Measurements from ENCODE around the gene GLI1.
"Not testable (repeated sequence)": the region's sequence is repeated elsewhere in the genome, so short reads cannot be mapped to it uniquely, and the experiment has no call there.

The GLI1 gene

GRCh38 chr12:57459750-57460467 lies at the start of gene GLI1:
GLI1 (plus strand) TSS chr12:57459785; CDS start chr12:57463692, 3,907 bp downstream.
- Histone ChIP-seq H3K4me1 (ENCODE audit: insufficient read depth, low read length) (peaks cover 22% of the 10 kb centered on the region), H3K27ac (ENCODE audit: low read depth, low read length) (peak within 1 kb of the TSS; percentile 35), H3K9ac (ENCODE audit: low read length) (peak within 1 kb of the TSS; percentile 71), H3K9me3 (ENCODE audit: low read length) (no peaks in the 10 kb centered on the region), H3K36me3 (ENCODE audit: insufficient read depth, low read length) (no peaks in the 10 kb centered on the region), H3K27me3 (ENCODE audit: control insufficient read depth in 1 of 2, insufficient read depth in 2 of 2, low read length in 2 of 2) (peaks cover 0 to 15% of the 10 kb centered on the region in 2 donors), H3K4me3 (ENCODE audit: low read depth in 1 of 2, low read length in 2 of 2) (peak within 1 kb of the TSS; percentile 48 to 96)

DNA sequence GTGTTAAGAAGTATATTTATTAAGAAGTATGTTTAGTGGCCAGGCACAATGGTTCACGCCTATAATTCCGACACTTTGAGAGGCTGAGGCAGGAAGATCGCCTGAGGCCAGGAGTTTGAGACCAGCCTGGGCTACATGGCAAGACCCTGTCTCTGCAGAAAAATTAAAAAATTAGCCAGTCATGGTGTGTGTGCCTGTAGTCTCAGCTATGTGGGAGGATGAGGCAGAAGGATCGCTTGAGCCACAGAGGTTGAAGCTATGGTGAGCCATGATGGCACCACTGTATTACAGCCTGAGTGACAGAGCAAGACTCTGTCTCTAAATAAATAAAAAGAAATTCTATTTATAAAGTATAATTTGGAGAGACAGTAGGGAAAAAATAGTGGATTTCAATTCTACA lies 49.1 kb upstream of the GLI1 start:
- H3K9me3 ChIP-seq (ENCODE audit: low read length): no peaks in the 10 kb centered on the region
- no peak overlapping the region for H3K27ac ChIP-seq (ENCODE audit: low read depth, low read length)
- no peak overlapping the region for H3K9ac ChIP-seq (ENCODE audit: low read length)
- H3K4me3 ChIP-seq (ENCODE audit: low read depth in 1 of 2, low read length in 2 of 2): no peak overlapping the region
- H3K36me3 ChIP-seq (ENCODE audit: insufficient read depth, low read length): no peaks in the 10 kb centered on the region
- no peaks in the 10 kb centered on the region for H3K4me1 ChIP-seq (ENCODE audit: insufficient read depth, low read length)
- H3K27me3 ChIP-seq (ENCODE audit: control insufficient read depth in 1 of 2, insufficient read depth in 2 of 2, low read length in 2 of 2): no peaks in the 10 kb centered on the region

GRCh38 chr12:57414160-57414559 lies 45.4 kb upstream of the GLI1 start:
- H3K36me3 ChIP-seq (ENCODE audit: insufficient read depth, low read length); H3K27me3 ChIP-seq (ENCODE audit: control insufficient read depth in 1 of 2, insufficient read depth in 2 of 2, low read length in 2 of 2); H3K9ac ChIP-seq (ENCODE audit: low read length); H3K27ac ChIP-seq (ENCODE audit: low read depth, low read length); H3K4me1 ChIP-seq (ENCODE audit: insufficient read depth, low read length); H3K9me3 ChIP-seq (ENCODE audit: low read length); H3K4me3 ChIP-seq (ENCODE audit: low read depth in 1 of 2, low read length in 2 of 2): not testable (repeated sequence)

GRCh38 chr12:57415088-57415487 lies 44.5 kb upstream of the GLI1 start:
- H3K9ac ChIP-seq (ENCODE audit: low read length): no peak overlapping the region
- H3K4me3 ChIP-seq (ENCODE audit: low read depth in 1 of 2, low read length in 2 of 2): no peak overlapping the region
- no peaks in the 10 kb centered on the region for H3K4me1 ChIP-seq (ENCODE audit: insufficient read depth, low read length)
- no peaks in the 10 kb centered on the region for H3K36me3 ChIP-seq (ENCODE audit: insufficient read depth, low read length)
- no peaks in the 10 kb centered on the region for H3K9me3 ChIP-seq (ENCODE audit: low read length)
- H3K27ac ChIP-seq (ENCODE audit: low read depth, low read length): no peak overlapping the region
- H3K27me3 ChIP-seq (ENCODE audit: control insufficient read depth in 1 of 2, insufficient read depth in 2 of 2, low read length in 2 of 2): no peaks in the 10 kb centered on the region

- Histone ChIP-seq H3K9me3 (ENCODE audit: low read length) (no peaks in the 10 kb centered on the region), H3K4me3 (ENCODE audit: low read depth in 1 of 2, low read length in 2 of 2) (no peak overlapping the region), H3K36me3 (ENCODE audit: insufficient read depth, low read length) (no peaks in the 10 kb centered on the region), H3K9ac (ENCODE audit: low read length) (no peak overlapping the region), H3K4me1 (ENCODE audit: insufficient read depth, low read length) (no peaks in the 10 kb centered on the region), H3K27ac (ENCODE audit: low read depth, low read length) (no peak overlapping the region), H3K27me3 (ENCODE audit: control insufficient read depth in 1 of 2, insufficient read depth in 2 of 2, low read length in 2 of 2) (no peaks in the 10 kb centered on the region)
These were observed 43.3 kb upstream of the GLI1 start for GRCh38 chr12:57416039-57416996.

DNA sequence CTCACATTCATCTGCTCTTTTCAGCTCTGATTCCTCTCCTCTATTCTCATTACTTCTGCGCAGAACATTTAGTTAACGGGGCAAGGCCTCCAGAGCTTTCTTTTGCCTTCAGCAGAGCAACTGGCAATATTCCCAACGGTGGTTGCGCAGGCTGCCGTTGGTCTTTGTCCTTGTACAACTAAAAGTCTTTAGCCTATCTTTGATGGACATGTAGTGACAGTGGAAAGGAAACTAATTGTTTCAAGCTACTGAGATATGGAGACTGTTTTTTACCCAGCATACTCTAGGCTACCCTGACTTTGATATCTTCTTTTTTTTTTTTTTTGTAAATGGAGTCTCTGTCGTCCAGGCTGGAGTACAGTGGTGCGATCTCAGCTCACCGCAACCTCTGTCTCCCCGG lies 41.3 kb upstream of the GLI1 start:
- Histone ChIP-seq H3K27me3 (ENCODE audit: control insufficient read depth in 1 of 2, insufficient read depth in 2 of 2, low read length in 2 of 2) (no peaks in the 10 kb centered on the region), H3K9me3 (ENCODE audit: low read length) (no peaks in the 10 kb centered on the region), H3K27ac (ENCODE audit: low read depth, low read length) (no peak overlapping the region), H3K4me1 (ENCODE audit: insufficient read depth, low read length) (no peaks in the 10 kb centered on the region), H3K9ac (ENCODE audit: low read length) (no peak overlapping the region), H3K4me3 (ENCODE audit: low read depth in 1 of 2, low read length in 2 of 2) (no peak overlapping the region), H3K36me3 (ENCODE audit: insufficient read depth, low read length) (peaks cover 7% of the 10 kb centered on the region)

DNA sequence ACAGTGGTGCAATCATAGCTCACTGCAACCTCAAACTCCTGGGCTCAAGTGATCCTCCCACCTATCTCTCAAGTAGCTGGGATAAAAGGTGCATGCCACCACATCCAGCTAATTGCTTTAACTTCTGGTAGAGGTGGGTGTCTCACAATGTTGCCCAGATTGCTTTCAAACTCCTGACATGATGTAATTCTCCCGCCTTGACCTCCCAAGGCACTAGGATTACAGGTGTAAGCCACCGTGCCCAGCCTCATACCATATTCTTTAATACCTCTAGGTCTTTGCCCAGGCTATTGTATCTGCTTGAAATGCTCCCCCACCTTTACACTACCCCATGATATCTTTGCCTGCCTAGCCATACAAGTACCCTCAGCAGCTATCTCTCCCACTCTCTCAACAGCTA lies 40.1 kb upstream of the GLI1 start:
- H3K4me1 ChIP-seq (ENCODE audit: insufficient read depth, low read length): no peaks in the 10 kb centered on the region
- H3K27me3 ChIP-seq (ENCODE audit: control insufficient read depth in 1 of 2, insufficient read depth in 2 of 2, low read length in 2 of 2): no peaks in the 10 kb centered on the region
- H3K4me3 ChIP-seq (ENCODE audit: low read depth in 1 of 2, low read length in 2 of 2): no peak overlapping the region
- no peaks in the 10 kb centered on the region for H3K9me3 ChIP-seq (ENCODE audit: low read length)
- no peak overlapping the region for H3K27ac ChIP-seq (ENCODE audit: low read depth, low read length)
- H3K36me3 ChIP-seq (ENCODE audit: insufficient read depth, low read length): peaks cover 7% of the 10 kb centered on the region
- no peak overlapping the region for H3K9ac ChIP-seq (ENCODE audit: low read length)

GRCh38 chr12:57420482-57420881 lies 39.1 kb upstream of the GLI1 start:
- Histone ChIP-seq H3K9ac (ENCODE audit: low read length) (no peak overlapping the region), H3K4me3 (ENCODE audit: low read depth in 1 of 2, low read length in 2 of 2) (no peak overlapping the region), H3K4me1 (ENCODE audit: insufficient read depth, low read length) (no peaks in the 10 kb centered on the region), H3K27me3 (ENCODE audit: control insufficient read depth in 1 of 2, insufficient read depth in 2 of 2, low read length in 2 of 2) (no peaks in the 10 kb centered on the region), H3K36me3 (ENCODE audit: insufficient read depth, low read length) (peaks cover 7% of the 10 kb centered on the region), H3K27ac (ENCODE audit: low read depth, low read length) (no peak overlapping the region), H3K9me3 (ENCODE audit: low read length) (no peaks in the 10 kb centered on the region)

DNA sequence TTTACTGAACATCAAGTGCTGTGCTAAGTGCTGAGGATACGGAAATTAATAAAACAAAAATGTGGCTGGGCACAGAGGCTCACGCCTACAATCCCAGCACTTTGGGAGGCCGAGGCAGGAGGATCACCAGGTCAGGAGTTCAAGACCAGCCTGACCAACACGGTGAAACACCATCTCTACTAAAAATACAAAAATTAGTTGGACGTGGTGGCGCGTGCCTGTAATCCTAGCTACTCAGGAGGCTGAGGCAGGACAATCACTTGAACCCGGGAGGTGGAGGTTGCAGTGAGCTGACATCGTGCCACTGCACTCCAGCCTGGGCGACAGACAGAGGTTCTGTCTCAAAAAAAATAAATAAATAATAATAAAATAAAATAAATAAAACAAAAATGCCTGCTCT lies 32.6 kb upstream of the GLI1 start:
- H3K4me1 ChIP-seq (ENCODE audit: insufficient read depth, low read length): peaks cover 15% of the 10 kb centered on the region
- H3K27ac ChIP-seq (ENCODE audit: low read depth, low read length); H3K9ac ChIP-seq (ENCODE audit: low read length); H3K36me3 ChIP-seq (ENCODE audit: insufficient read depth, low read length); H3K27me3 ChIP-seq (ENCODE audit: control insufficient read depth in 1 of 2, insufficient read depth in 2 of 2, low read length in 2 of 2); H3K9me3 ChIP-seq (ENCODE audit: low read length); H3K4me3 ChIP-seq (ENCODE audit: low read depth in 1 of 2, low read length in 2 of 2): not testable (repeated sequence)

DNA sequence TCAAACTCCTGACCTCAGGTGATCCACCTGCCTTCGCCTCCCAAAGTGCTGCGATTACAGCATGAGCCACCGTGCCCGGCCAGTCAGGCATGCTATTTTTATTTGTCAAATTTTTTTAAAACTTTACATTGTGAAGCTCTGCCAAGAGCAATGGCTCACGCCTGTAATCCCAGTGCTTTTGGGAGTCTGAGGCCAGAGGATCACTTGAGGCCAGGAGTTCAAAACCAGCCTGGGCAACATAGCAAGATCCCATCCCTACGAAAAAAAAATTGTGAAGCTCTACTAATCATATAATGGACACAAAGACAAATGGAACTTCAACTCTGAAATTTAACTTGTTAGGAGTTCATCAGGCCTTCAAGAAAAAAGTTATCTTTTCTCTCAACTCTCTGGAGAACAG lies 30.6 kb upstream of the GLI1 start:
- Histone ChIP-seq H3K36me3 (ENCODE audit: insufficient read depth, low read length) (no peaks in the 10 kb centered on the region), H3K4me3 (ENCODE audit: low read depth in 1 of 2, low read length in 2 of 2) (no peak overlapping the region), H3K4me1 (ENCODE audit: insufficient read depth, low read length) (peaks cover 15% of the 10 kb centered on the region), H3K9me3 (ENCODE audit: low read length) (no peaks in the 10 kb centered on the region), H3K27me3 (ENCODE audit: control insufficient read depth in 1 of 2, insufficient read depth in 2 of 2, low read length in 2 of 2) (no peaks in the 10 kb centered on the region), H3K27ac (ENCODE audit: low read depth, low read length) (no peak overlapping the region), H3K9ac (ENCODE audit: low read length) (peak overlapping the region; percentile 21)

DNA sequence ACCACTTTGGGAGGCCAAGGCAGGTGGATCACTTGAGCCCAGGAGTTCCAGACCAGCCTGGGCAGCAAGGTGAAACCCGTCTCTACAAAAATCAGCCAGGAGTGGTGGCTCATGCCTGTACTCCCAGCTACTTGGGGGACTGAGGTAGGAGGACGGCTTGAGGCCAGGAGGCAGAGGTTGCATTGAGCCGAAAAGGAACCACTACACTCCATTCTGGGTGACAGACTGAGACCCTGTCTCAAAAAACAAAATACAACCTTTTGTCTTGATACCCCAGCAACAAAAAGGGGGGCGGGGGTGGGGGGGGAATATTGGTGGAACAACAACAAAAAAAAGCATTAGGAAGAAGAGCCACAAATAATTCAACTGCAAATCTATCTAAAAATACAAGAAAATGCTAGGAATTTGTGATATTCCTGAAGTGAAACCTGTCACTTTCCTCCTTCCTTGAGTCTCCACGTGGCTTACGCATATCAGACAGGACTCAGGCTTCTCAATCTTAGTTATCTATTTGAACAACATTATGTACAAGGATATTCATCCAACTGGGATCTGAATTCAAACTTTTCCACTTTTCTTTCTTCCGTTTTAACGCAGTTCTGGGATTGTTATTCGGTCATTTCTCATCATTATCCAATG lies 30.0 kb upstream of the GLI1 start:
- Histone ChIP-seq H3K9ac (ENCODE audit: low read length) (peak overlapping the region; percentile 62), H3K9me3 (ENCODE audit: low read length) (no peaks in the 10 kb centered on the region), H3K36me3 (ENCODE audit: insufficient read depth, low read length) (no peaks in the 10 kb centered on the region), H3K4me1 (ENCODE audit: insufficient read depth, low read length) (peaks cover 15% of the 10 kb centered on the region), H3K4me3 (ENCODE audit: low read depth in 1 of 2, low read length in 2 of 2) (peak overlapping the region; percentile 44 to 52), H3K27ac (ENCODE audit: low read depth, low read length) (peak overlapping the region; percentile 79), H3K27me3 (ENCODE audit: control insufficient read depth in 1 of 2, insufficient read depth in 2 of 2, low read length in 2 of 2) (no peaks in the 10 kb centered on the region)

Data from muscle layer of colon (tissue), 2 donors.